Esophagus (tissue), 2 donors: ENCODE measurements around the gene ZCCHC13. TPM values are rescaled to one million over a fixed set of nuclear protein-coding genes. Genes with fewer than 3 reads are reported as not detected.
"Not testable (repeated sequence)": the region's sequence is repeated elsewhere in the genome, so short reads cannot be mapped to it uniquely, and the experiment has no call there.

Experiments
- H3K27ac ChIP-seq, 2 donors: one replicate each; pipeline ENCODE4 v1.5.1; 2013; ENCODE audit warnings: low read depth in 2 of 2, mild to moderate bottlenecking in 2 of 2, inconsistent platforms in 1 of 2, low read length in 1 of 2, moderate library complexity in 1 of 2
- H3K27me3 ChIP-seq, 2 donors: one replicate each; pipeline ENCODE4 v1.6.1; 2013; ENCODE audit warnings: low read length in 2 of 2, control low read depth in 1 of 2, mild to moderate bottlenecking in 1 of 2; ENCODE audit not compliant: insufficient read depth in 2 of 2, control insufficient read depth in 1 of 2
- H3K36me3 ChIP-seq, 2 donors: one replicate each; pipeline ENCODE4 v1.6.1; 2013; ENCODE audit warnings: low read length in 1 of 2; ENCODE audit not compliant: control insufficient read depth in 2 of 2, insufficient read depth in 2 of 2
- H3K4me1 ChIP-seq, 2 donors: one replicate each; pipeline ENCODE4 v1.6.1; 2013; ENCODE audit warnings: low read length in 1 of 2; ENCODE audit not compliant: control insufficient read depth in 2 of 2, insufficient read depth in 2 of 2
- H3K4me3 ChIP-seq, 2 donors: one replicate each; pipeline ENCODE4 v1.5.1; 2013; ENCODE audit warnings: low read length in 2 of 2, mild to moderate bottlenecking in 2 of 2, low read depth in 1 of 2, moderate library complexity in 1 of 2
- H3K9me3 ChIP-seq, 2 donors: one replicate each; pipeline ENCODE4 v1.6.1; 2013; ENCODE audit warnings: mild to moderate bottlenecking in 2 of 2, low read depth in 1 of 2, low read length in 1 of 2, moderate library complexity in 1 of 2; ENCODE audit not compliant: control insufficient read depth in 2 of 2, insufficient read depth in 1 of 2
- WGBS, 2 donors: extraction: QIAGEN DNeasy Blood & Tissue Kit; methylation state at CpG; one replicate each; pipeline ENCODE4 v1.1.7; 2013; 5-methylcytosine and 5-hydroxymethylcytosine counted together
- polyA plus RNA-seq, 2 donors: library from polyadenylated mRNA; stranded (reverse); fragments of 200-250 nt; gene quantifications; one replicate each; pipeline ENCODE4 v1.2.3, GENCODE V29; 2013
- donor health status: healthy with polysubstance abuse.
- donor health status: Bipolar disorder and iron deficiency.

Gene ZCCHC13
- polyA plus RNA-seq, 2 donors, result not detected

DNA sequence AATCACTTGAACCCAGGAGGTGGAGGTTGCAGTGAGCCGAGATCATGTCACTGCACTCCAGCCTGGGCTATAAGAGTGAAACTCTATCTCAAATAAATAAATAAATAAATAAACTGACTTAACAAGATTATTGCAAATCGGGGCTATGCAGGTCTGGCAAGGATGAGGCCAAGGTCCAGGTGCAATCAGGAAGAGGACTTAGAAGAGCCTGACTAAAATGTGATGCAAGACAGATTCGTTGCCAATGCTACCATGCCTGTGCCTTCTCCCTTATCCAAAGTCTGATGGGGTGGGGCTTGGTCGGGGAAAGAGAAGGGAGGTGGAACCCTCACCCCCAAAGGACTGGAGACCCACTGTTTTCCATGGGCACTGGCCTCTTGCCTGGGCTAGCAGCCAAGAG, 14.7 kb downstream of the ZCCHC13 start:
- Histone ChIP-seq H3K4me1 (no peaks in the 10 kb centered on the region), H3K27ac (no peak overlapping the region), H3K27me3 (peaks cover 0 to 5% of the 10 kb centered on the region in 2 donors), H3K36me3 (no peaks in the 10 kb centered on the region), H3K4me3 (no peak overlapping the region), H3K9me3 (no peaks in the 10 kb centered on the region)
- WGBS, 2 donors, result 70 to 81% methylated on average over 4 of the region's 4 CpGs

DNA sequence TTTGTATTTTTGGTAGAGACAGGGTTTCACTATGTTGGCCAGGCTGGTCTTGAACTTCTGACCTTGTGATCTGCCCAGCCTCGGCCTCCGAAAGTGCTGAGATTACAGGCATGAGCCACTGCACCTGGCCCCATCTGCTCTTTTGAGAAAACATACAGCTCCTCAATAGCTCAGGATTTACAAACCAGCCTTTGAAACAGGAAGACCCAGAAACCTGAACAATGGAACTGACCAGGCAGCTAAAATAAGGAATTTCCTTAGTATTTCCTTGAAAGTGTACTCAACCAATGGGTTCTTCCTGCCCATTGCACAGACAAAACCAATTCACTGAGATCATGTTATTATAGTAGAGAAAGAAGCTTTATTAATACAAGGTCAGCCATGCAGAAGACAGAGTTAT, 15.3 kb downstream of the ZCCHC13 start:
- H3K27me3 ChIP-seq, H3K9me3 ChIP-seq, H3K36me3 ChIP-seq, H3K27ac ChIP-seq, H3K4me3 ChIP-seq, H3K4me1 ChIP-seq: not testable (repeated sequence)
- WGBS, 2 donors, result 80 to 85% methylated on average over 2 of the region's 2 CpGs

DNA sequence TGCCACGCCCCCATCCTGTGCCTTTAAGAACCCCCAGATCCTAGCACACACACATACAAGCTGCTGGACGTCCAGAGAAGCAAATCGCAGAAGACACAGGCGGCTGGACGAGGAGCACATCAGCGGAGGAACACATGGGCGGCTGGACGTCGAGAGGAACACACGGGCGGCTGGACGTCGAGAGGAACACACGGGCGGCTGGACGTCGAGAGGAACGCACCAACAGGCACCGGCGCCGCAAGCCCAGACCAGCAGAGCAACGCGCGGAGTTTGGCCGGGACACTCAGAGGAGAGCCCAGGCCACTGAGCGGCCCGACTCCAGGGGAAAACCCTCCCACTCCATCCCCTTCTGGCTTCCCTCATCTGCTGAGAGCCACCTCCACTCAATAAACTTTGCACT, 17.2 kb downstream of the ZCCHC13 start:
- Histone ChIP-seq H3K27me3 (peaks cover 0 to 5% of the 10 kb centered on the region in 2 donors), H3K27ac (no peak overlapping the region), H3K36me3 (no peaks in the 10 kb centered on the region), H3K9me3 (no peaks in the 10 kb centered on the region), H3K4me3 (no peak overlapping the region), H3K4me1 (no peaks in the 10 kb centered on the region)
- 88 to 93% methylated on average over 18 to 27 of the region's 27 CpGs for WGBS, 2 donors

DNA sequence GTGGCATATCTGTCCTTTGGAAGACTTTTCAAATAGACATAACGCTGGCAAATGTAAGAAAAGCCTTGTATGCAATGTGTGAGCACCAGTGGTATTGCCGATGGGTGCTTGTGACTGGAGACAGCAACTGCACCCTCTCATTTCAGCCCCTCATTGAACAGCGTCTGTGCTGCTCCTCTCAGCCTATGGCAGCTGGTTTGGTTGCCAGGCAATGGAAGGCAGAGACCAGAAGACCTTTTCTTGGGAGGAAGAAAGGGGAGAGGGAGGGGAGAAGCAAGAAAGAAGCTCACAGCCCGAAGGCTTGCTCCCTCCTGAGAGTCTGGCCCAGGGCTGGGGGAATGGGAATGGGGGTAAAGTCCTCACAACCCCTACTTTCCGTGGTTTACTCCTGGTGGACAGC, 20.2 kb downstream of the ZCCHC13 start:
- Histone ChIP-seq H3K27me3 (peaks cover 0 to 7% of the 10 kb centered on the region in 2 donors), H3K4me3 (no peak overlapping the region), H3K36me3 (no peaks in the 10 kb centered on the region), H3K4me1 (no peaks in the 10 kb centered on the region), H3K9me3 (no peaks in the 10 kb centered on the region), H3K27ac (no peak overlapping the region)
- WGBS, 2 donors, result 53 to 68% methylated on average over 5 of the region's 5 CpGs

DNA sequence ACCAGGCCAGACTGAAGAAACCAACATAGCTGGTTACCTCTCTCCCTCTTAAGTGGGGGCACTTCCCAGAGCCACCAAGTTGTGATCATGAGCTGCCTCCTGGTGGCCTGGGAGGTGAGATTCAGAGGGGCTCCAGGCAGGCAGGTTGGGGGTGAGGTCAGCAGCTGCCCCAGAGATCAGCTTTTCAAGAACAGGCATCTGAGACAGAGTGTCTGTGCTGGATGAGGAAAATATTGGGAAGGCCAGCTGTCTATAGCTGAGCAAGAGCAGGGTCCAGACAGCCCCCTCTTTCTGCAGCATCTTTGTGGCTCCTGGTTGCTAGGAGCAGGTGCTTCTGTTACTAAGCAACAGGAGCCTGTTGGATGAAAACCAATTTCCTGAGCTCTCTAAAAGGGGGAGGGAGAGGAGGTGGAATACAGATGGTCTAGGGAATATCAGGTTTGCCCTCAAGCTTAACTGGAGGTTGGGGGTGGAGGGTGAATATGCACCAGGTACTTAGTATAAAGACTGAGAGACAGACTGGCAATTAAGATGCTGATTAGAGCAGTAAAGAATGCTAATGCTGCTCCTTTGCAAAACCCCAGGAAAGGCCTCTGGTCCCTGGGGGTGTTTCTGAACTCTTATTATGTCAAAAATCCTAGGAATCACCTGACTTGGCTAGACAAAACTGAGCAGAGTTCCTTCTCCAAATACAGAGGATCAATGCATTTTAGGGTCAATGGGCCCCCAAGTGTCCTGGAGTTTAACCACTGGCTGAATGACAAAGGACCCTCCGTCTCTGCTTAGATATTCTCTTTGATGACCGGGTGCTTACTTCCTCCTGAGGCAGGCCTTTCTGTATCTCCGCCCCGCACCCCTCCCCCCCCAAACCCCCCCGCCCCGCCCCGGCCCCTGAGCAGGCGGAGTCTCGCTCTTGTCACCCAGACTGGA, 21.4 kb downstream of the ZCCHC13 start:
- no peak overlapping the region for H3K4me3 ChIP-seq
- H3K9me3 ChIP-seq, result no peaks in the 10 kb centered on the region
- 23 to 25% methylated on average over 5 to 6 of the region's 9 CpGs for WGBS, 2 donors
- no peaks in the 10 kb centered on the region for H3K36me3 ChIP-seq
- peaks cover 0 to 6% of the 10 kb centered on the region in 2 donors for H3K27me3 ChIP-seq
- no peak overlapping the region for H3K27ac ChIP-seq
- no peaks in the 10 kb centered on the region for H3K4me1 ChIP-seq

DNA sequence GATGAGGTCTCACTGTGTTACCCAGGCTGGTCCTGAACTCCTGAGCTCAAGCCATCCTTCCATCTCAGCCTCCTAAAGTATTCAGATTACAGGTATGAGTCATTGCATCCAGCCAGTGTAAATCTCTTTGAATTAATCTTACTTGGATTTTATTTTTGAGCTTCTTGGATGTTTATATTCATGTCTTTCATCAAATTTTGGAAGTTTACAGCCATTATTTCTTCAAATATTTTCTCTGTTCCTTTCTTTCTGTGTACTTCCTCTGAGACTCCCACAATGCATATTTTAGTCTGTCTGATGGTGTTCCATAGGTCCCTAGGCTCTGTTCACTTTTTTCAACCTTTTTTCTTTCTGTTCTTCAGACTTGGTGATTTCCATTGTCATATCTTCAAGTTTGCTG, 34.9 kb downstream of the ZCCHC13 start:
- Histone ChIP-seq H3K36me3 (no peaks in the 10 kb centered on the region), H3K4me3 (no peak overlapping the region), H3K27me3 (peaks cover 0 to 5% of the 10 kb centered on the region in 2 donors), H3K9me3 (no peaks in the 10 kb centered on the region), H3K27ac (no peak overlapping the region), H3K4me1 (no peaks in the 10 kb centered on the region)

DNA sequence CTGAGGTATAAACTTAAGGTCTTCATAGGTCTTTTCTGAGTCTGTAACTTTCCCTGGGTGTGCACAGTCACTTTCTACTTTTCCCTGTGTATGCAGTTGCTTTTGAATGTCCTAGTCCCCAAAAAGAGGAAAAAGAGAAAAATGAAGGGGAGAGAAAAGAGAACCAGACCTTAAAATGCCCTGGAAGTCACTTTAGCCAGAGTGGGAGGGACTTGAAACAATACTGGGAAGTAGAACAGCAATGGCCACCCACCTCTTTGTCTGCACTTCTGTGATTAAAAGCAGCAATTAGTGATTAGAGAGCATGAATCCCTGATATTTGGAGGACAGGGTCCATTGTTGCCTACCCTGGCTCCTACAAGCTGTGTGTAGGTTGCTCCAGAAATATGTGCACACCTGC, 36.1 kb downstream of the ZCCHC13 start:
- Histone ChIP-seq H3K27ac (no peak overlapping the region), H3K4me1 (no peaks in the 10 kb centered on the region), H3K4me3 (no peak overlapping the region), H3K27me3 (peaks cover 0 to 5% of the 10 kb centered on the region in 2 donors), H3K36me3 (no peaks in the 10 kb centered on the region), H3K9me3 (no peaks in the 10 kb centered on the region)

DNA sequence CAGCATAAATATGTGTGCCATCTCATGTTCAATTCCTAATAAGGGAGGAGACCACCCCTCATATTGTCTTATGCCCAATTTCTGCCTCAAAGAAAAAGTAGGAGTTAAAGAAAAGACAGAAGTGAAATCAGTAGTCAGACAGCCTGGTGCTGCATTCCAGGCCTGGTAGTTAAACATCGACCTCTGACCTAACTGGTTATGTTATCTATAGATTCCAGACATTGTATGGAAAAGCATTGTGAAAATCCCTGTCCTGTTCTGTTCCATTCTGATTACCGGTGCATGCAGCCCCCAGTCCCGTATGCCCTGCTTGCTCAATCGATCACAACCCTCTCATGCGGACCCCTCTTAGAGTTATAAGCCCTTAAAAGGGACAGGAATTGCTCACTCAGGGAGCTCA, 38.2 kb downstream of the ZCCHC13 start:
- not testable (repeated sequence) for H3K9me3 ChIP-seq, H3K4me1 ChIP-seq, H3K4me3 ChIP-seq, H3K27ac ChIP-seq, H3K27me3 ChIP-seq, H3K36me3 ChIP-seq
- WGBS, 2 donors, result 86 to 90% methylated on average over 5 of the region's 5 CpGs

DNA sequence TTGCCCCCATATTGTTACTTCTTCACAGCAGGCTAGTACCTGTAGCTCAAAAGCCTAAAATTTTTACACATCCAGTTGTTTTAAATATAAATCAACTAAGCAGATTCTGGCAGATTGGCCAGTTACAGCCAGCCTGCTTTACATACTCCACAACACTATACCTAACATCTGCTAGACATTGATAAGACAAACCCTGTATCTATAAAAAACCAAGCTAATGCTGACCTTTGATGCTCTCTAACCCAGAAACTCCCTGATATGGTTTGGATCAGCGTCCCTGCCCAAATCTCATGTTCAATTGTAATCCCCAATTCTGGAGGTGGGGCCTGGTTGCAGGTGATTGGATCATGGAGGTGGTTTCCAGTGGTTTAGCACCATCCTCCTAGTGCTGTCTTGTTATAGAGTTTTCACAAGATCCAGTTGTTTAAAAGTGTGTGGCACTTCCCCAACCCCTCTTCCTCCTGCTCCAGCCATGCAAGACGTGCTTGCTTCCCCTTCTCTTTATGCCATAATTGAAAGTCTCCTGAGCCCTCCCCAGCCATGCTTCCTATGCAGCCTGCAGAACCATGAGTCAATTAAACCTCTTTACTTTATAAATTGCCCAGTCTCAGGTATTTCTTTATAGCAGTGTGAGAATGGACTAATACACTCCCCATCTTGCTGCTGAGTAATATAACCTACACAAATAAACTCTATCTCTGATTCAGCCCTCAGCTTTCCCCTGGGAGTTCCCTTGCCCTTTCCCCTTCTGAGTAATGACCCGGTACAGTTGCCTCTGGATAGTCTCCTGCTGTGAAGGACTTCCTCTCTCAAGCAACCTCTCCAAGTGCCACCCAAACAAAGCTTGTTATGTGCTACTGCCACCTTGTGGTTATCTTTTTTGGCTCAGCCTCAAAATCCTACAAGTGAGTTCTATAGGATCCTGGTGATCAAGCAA, 39.6 kb downstream of the ZCCHC13 start:
- Histone ChIP-seq H3K36me3 (no peaks in the 10 kb centered on the region), H3K9me3 (no peaks in the 10 kb centered on the region), H3K27me3 (peaks cover 0 to 5% of the 10 kb centered on the region in 2 donors), H3K4me3 (no peak overlapping the region), H3K27ac (no peak overlapping the region), H3K4me1 (no peaks in the 10 kb centered on the region)
- WGBS, 2 donors, result 29 to 60% methylated on average over 3 of the region's 3 CpGs
